GM21528 (cell line): ENCODE measurements around the gene TRPM3.
"Not testable (repeated sequence)": the region's sequence is repeated elsewhere in the genome, so short reads cannot be mapped to it uniquely, and the experiment has no call there.

Experiments
- ATAC-seq: cut with Tn5 transposase; IDR thresholded peaks from one replicate; pipeline ENCODE4 v1.9.1; 2021; ENCODE audit warnings: mild to moderate bottlenecking, moderate library complexity; ENCODE audit not compliant: unreplicated experiment, low FRiP score

The TRPM3 gene

DNA sequence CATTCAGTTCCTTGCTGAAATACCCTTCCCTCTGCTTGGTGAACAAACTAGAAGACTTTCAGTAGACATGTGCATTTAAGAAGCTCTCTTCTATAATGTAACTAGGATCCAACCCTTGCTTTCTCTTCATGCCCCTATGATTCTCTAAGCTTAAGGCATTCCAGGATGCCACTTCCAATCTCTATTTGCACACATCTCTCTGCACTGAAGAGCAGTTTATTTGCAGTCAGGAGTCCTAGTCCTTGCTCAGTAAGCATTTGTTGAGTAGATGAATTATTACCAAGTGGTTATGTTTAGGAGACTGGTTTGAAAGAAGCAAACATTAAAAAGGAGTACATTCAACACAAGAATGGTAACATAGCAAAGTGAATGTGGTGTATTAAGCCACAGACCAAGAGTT lies 432.7 kb downstream of the TRPM3 start:
- no peak for ATAC-seq

DNA sequence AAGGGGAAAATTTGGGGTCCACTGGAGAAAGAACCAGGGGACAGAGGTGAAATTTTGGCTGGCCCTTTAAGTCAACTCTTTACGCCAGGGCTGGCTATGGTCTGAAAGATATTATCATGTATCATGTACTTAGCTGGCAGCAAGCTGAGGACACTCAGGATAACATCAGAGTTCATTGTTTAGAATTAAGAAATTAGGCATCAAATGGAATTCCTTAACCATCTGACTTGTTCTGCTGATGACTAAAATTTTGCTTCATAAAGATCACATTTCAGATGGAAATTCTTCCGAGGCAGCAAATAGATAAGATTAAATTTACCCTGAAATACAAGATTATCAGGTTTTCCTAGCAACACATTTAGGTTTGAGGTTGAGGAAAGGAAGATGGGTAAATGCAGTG lies 437.6 kb downstream of the TRPM3 start:
- no peak for ATAC-seq

GRCh38 chr9:70682298-70682697 lies 439.1 kb downstream of the TRPM3 start:
- no peak for ATAC-seq

GRCh38 chr9:70679845-70680244 lies 441.6 kb downstream of the TRPM3 start:
- ATAC-seq, result no peak

GRCh38 chr9:70678153-70678552 lies 443.3 kb downstream of the TRPM3 start:
- no peak for ATAC-seq

DNA sequence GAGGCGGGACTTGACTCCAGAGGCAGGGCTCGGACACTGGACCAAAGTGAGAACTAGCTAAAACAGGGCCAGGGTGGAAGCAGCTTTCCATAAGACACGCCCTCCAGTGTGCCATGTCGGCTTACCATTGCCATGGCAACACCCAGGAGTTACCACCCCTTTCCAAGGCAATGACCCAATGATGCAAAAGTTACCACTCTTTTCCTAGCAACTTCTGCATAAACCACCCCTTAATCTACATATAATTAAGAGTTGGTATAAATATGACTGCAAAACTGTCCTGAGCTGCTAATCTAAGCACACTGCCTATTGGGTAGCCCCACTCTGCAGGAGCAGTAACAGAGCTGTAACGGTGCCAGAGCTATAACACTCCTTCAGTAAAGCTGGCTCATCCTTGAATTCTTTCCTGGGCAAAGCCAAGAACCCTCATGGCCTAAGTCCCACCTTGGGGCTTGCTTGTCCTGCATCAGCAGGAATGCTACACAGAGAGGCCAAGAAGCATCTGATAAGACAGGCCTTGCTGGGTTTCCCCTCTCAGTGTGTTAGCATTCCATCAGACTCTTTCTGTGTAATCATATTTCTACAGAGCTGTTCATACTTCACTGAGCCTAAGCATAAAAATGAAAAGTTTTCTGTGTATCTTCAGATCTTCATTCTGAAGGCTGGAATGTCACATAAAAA lies 444.2 kb downstream of the TRPM3 start:
- ATAC-seq, result no peak

DNA sequence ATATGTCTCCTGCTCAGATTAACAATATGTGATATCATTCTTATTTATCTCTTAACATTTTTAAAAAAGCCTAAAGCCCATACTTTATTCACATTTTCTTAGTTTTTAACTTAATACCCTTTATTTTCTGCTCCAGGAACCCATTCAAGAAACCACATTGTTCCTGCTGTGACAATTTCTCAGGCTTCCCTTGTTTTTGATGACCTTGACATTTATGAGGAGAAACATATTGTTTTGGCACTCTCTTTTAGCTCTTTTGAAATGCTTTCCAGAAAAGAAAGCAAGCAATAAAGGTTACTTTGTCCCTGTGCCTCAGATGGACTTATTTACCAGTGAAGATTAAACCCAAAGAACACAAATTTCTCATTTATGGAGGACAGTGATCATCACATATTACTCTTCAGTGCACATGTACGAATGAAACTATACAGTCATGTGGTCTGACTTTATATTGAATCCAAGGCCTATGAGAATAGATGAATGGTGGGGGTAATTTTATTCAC lies 445.5 kb downstream of the TRPM3 start:
- ATAC-seq, result no peak

DNA sequence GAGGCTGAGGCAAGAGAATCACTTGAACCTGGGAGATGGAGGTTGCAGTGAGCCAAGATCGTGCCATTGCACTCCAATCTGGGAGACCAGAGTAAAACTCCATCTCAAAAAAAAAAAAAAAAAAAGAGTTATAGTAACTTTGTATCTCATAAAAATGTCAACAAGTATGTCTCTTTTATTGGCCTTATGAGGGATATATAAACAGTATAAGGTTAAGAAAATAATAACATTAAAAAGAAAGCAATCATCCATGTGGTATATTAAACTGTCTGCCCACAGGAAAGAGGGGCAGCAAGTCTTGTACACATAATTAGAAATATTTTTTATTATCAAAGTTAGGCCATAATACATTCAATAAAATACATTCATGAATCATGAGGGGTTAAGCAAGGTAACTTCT lies 447.6 kb downstream of the TRPM3 start:
- no peak for ATAC-seq

- ATAC-seq, result no peak
These were observed 449.2 kb downstream of the TRPM3 start for GRCh38 chr9:70672161-70672649.

DNA sequence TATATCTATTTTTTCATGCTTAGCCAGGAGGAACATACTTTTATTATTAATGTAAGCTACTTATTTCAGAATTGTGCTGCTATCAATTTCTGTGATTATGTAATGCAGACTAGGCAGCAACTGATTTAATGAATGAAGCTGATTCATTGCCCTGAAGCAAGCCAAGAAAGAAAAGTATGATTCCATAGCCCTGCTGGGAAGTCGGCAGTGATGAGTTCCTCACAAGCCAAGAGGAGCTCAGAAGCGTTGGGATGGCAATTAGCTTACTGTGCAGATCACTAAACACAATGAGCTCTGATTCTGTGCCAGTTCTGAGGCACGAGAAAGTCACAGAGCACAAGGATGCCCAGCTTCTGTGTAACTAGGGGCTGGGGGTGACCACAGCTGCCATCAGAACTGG lies 452.7 kb downstream of the TRPM3 start:
- no peak for ATAC-seq

DNA sequence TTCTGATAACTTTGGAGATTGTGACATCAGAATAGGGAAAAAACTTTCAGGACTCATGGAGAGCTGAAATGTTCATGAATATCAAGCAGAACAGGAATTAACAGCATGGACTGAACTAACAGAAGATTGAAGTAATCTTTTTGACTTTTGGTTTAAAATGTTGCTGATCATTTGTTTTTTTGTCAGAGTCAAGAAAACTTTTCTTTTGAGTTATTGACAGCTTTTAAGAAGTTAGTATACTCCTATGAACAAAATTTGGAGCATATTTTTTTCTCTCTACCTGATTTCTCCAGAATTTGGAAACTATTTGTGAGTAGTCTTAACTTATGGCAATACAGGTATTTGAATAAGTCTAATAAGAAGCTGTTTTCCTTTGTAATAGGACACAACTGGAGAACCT lies 462.7 kb downstream of the TRPM3 start:
- ATAC-seq, result no peak

DNA sequence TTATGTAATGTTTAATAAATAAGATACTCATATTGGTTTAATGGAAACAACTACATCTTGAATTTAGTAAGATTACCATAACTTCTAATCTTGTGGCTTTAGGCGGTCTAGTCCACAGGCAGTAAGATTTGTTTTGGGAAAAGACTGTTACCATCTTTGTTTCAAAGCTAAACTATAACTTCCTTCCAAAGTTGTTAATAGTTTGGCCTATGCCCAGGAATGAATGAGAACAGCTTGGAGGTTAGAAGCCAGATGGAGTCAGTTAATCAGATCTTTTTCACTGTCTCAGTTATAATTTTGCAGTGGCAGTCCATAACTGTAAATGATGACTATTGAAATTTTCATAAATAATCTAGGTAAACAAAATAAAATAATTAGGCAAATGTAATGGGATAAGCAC lies 465.1 kb downstream of the TRPM3 start:
- ATAC-seq, result no peak

DNA sequence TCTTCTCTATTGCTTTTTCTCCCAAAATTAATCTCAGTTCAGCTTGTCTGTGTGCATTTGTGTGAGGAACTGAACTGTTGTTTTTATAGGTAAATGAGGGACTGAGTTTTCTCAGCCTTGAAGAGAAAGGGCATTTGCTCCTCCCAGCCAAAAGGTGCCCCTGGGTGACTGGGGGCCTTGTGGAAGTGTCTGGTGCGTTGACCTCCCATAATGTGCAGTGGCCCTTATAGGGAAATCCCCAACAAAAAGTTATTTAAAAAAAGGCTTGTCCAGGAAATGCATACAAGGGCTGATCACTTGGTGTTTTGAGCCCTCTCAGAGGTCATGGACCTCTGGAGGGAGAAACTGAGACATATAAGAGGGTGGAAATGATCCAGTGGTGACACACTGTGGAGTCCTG lies 467.3 kb downstream of the TRPM3 start:
- no peak for ATAC-seq

DNA sequence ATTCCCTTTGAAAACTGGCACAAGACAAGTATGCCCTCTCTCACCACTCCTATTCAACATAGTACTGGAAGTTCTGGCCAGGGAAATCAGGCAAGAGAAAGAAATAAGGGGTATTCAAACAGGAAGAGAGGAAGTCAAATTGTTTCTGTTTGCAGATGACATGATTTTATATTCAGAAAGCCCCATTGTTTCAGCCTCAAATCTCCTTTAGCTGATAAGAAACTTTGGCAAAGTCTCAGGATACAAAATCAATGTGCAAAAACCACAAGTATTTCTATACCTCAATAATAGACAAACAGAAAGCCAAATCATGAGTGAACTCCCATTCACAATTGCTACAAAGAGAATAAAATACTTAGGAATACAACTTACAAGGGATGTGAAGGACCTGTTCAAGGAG lies 476.8 kb downstream of the TRPM3 start:
- not testable (repeated sequence) for ATAC-seq

DNA sequence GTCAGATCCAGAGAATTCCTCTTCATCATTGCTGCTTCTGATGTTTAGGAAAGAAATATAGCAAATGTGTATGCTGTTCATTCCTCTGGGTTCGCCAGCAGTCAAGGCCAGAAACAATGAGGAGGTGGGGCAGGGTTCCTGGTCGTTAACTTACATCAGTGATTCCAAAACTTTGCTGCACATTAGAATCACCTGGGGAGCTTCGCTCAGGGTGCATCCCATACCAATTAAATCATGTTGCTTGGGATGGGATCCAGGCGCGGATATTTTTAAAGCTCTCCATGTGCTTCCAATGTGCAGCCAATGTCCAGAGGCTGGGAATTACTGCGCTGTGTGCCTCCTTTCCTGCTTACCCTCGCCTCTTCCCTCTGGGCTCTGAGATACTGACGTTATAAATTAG lies 479.1 kb downstream of the TRPM3 start:
- ATAC-seq, result no peak

GRCh38 chr9:70641631-70642030 lies 479.8 kb downstream of the TRPM3 start:
- ATAC-seq, result no peak

DNA sequence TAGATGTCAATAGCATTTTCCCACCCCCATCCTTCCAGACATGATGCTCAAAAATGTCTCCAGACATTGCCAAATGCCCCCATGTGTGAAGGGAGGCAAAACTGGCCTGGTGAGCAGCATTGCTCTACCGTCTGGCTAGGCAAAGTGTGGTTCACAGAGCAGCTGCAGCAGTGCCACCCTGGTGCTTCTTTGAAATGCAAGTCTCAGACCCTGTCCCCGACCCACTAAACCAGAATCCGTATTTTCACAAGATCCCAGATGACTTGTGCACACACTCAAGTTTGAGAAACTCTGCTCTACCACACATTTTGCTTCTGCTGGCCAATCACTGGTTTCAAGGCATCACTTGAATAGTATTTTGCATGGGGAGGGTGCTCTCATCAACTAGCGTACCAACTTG lies 480.4 kb downstream of the TRPM3 start:
- no peak for ATAC-seq

DNA sequence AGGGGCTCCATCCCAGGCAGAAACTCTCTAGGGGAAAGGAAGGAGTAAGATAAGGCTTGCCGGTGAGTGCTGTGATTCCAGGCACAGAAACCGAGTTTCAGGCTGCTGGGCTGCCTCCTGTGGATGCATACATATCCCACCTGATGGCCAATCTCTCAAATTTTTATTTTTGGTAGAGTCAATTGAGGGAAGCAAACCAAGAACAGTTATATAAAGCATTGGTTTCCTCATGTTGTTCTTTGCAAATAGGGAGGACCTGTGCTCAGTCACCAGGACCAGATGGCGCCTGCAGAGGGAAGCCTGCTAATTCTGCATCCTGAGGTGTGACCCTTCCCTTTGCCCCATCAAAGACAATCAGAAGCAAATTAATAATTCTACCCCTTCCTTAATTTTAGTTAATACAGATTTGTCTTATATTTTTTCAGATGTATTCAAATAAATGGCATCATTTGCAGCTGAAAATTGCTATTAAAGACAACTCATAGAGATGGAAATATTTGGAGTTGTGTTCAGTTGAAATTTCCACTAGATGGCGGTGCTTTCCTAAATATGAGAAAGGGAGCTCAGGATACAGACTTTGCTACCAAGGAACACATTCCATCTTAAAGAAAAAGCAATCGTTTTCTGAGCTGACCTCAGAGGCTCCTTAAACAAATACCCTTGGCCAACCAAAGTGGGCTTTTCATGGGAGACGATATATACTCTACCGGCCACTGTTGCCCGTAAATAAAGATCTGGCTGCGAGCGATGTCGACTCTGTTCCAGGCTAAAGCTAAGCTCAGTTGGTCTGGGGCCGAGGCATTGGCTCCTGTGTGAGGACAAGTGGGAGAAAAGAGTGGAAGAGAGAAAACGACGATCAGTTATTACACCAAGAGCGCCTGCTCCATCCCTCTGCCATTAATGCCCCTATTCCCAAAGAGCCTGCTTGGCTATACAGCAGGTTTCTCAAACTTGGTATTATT lies 481.3 kb downstream of the TRPM3 start:
- no peak for ATAC-seq

GRCh38 chr9:70635790-70636189 lies 485.6 kb downstream of the TRPM3 start:
- no peak for ATAC-seq

DNA sequence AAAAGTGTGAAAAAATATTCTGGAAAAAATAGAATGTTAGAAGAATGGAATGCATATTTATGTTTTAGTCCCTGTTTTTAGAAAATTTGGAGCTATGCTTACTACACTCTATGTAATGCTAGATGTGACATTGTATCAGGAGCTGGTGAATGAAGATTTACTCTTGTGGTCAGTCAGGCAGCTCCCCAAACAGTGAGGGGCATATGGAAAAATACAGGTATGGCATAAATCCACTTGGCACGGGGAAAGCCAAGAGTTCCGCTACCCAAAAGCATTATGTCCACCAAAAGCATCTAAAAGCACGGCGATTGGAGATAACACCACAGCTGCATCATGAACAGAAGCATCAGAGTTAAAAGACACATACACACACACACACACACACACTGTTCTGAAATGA lies 486.7 kb downstream of the TRPM3 start:
- no peak for ATAC-seq

GRCh38 chr9:70630971-70631370 lies 490.4 kb downstream of the TRPM3 start:
- ATAC-seq, result no peak
